Occipital lobe (tissue), 2 donors: ENCODE data around the gene MGAT4A. TPM values are rescaled to one million over a fixed set of nuclear protein-coding genes. Genes with fewer than 3 reads are reported as not detected.

ENCODE experiments used
- DNase-seq: peaks from one replicate; lab custom pipeline; 2025; lab: John Stamatoyannopoulos, UW
- total RNA-seq: library from RNA; depleted of rRNA; stranded (reverse); fragments of >200 nt; gene quantifications from one replicate; pipeline ENCODE4 v1.2.3, GENCODE V29; 2014

Gene MGAT4A
- total RNA-seq, 1 donor from 2014 or later = 40.7 TPM

GRCh38 chr2:98703738-98704137 is 27.2 kb downstream of the MGAT4A start:
- DNase-seq = no peak

- DNase-seq = no peak
These were observed 27.9 kb downstream of the MGAT4A start for GRCh38 chr2:98702858-98703620.

GRCh38 chr2:98702127-98702802 is 28.7 kb downstream of the MGAT4A start:
- DNase-seq = no peak

- no peak for DNase-seq
These were observed 29.7 kb downstream of the MGAT4A start for GRCh38 chr2:98701230-98701629.

GRCh38 chr2:98698896-98699295 is 32.0 kb downstream of the MGAT4A start:
- DNase-seq = no peak

- DNase-seq = no peak
These were observed 33.1 kb downstream of the MGAT4A start for GRCh38 chr2:98697651-98698337.

- no peak for DNase-seq
These were observed 34.7 kb downstream of the MGAT4A start for GRCh38 chr2:98696200-98696599.

- DNase-seq = no peak
These were observed 35.7 kb downstream of the MGAT4A start for GRCh38 chr2:98695255-98695654.

- DNase-seq = no peak
These were observed 37.5 kb downstream of the MGAT4A start for GRCh38 chr2:98693477-98693876.

- DNase-seq = no peak
These were observed 38.6 kb downstream of the MGAT4A start for GRCh38 chr2:98692090-98693054.

- no peak for DNase-seq
These were observed 39.6 kb downstream of the MGAT4A start for GRCh38 chr2:98691303-98691702.

GRCh38 chr2:98685930-98686887 is 44.7 kb downstream of the MGAT4A start:
- DNase-seq = no peak

- DNase-seq = no peak
These were observed 47.2 kb downstream of the MGAT4A start for GRCh38 chr2:98683728-98684127.

GRCh38 chr2:98676742-98677141 is 54.2 kb downstream of the MGAT4A start:
- DNase-seq = no peak

GRCh38 chr2:98674233-98674964 is 56.5 kb downstream of the MGAT4A start:
- DNase-seq = no peak

GRCh38 chr2:98669675-98670074 is 61.3 kb downstream of the MGAT4A start:
- DNase-seq = no peak

GRCh38 chr2:98665677-98666076 is 65.3 kb downstream of the MGAT4A start:
- no peak for DNase-seq

- no peak for DNase-seq
These were observed 66.6 kb downstream of the MGAT4A start for GRCh38 chr2:98664323-98664722.

- DNase-seq = no peak
These were observed 67.3 kb downstream of the MGAT4A start for GRCh38 chr2:98663511-98664090.
